Loucy (cell line): Measurements from ENCODE around the gene SNAPC1.

Experiments used
- H2AFZ ChIP-seq: fragments of 200-600 bp; sonication (generic); 2 replicates; pipeline ENCODE4 v1.6.0; 2016; ENCODE audit warnings: antibody characterized with exemption, mild to moderate bottlenecking, low read length, moderate library complexity
- H3F3A ChIP-seq: fragments of 200-600 bp; 2 replicates; pipeline ENCODE4 v1.6.0; 2016; ENCODE audit warnings: antibody characterized with exemption, low read depth, mild to moderate bottlenecking
- H3K27me3 ChIP-seq: fragments of 200-600 bp; sonication (generic); 2 replicates; pipeline ENCODE4 v1.6.1; 2014; ENCODE audit warnings: low read length, mild to moderate bottlenecking; ENCODE audit not compliant: insufficient read depth, poor library complexity, severe bottlenecking
- H3K36me3 ChIP-seq: fragments of 200-600 bp; sonication (generic); 2 replicates; pipeline ENCODE4 v1.6.1; 2016; ENCODE audit warnings: low read length; ENCODE audit not compliant: insufficient read depth
- H3K4me1 ChIP-seq: fragments of 200-600 bp; sonication (generic); 2 replicates; pipeline ENCODE4 v1.5.1; 2014; ENCODE audit warnings: low read length, mild to moderate bottlenecking; ENCODE audit not compliant: insufficient read depth, poor library complexity, severe bottlenecking
- H3K4me2 ChIP-seq: fragments of 200-600 bp; sonication (generic); 2 replicates; pipeline ENCODE4 v1.6.0; 2014; ENCODE audit warnings: antibody characterized with exemption, low read length, low read depth, mild to moderate bottlenecking; ENCODE audit not compliant: poor library complexity, severe bottlenecking
- H3K4me3 ChIP-seq: fragments of 200-600 bp; sonication (generic); 2 replicates; pipeline ENCODE4 v1.5.1; 2014; ENCODE audit warnings: low read length, mild to moderate bottlenecking, mixed read lengths; ENCODE audit not compliant: poor library complexity, severe bottlenecking
- H3K79me2 ChIP-seq: fragments of 200-600 bp; sonication (generic); 2 replicates; pipeline ENCODE4 v1.6.1; 2014; ENCODE audit warnings: low read length; ENCODE audit not compliant: insufficient read depth
- H3K9ac ChIP-seq: fragments of 200-600 bp; sonication (generic); 2 replicates; pipeline ENCODE4 v1.6.0; 2014; ENCODE audit warnings: mild to moderate bottlenecking, low read depth, low read length, moderate library complexity; ENCODE audit not compliant: poor library complexity, severe bottlenecking
- H3K9me2 ChIP-seq: fragments of 200-600 bp; sonication (generic); replicated peaks from 2 replicates; pipeline ENCODE4 v1.6.1; 2016; ENCODE audit warnings: low read depth, low read length, mixed read lengths
- H3K9me3 ChIP-seq: fragments of 200-600 bp; sonication (generic); 2 replicates; pipeline ENCODE4 v1.6.1; 2014; ENCODE audit warnings: mild to moderate bottlenecking, antibody characterized with exemption, low read length, low read depth; ENCODE audit not compliant: insufficient read depth
- H4K20me1 ChIP-seq: fragments of 200-600 bp; sonication (generic); 2 replicates; pipeline ENCODE4 v1.6.0; 2014; ENCODE audit warnings: antibody characterized with exemption, low read length, mild to moderate bottlenecking; ENCODE audit not compliant: insufficient read depth, poor library complexity, severe bottlenecking
- CTCF ChIP-seq: fragments of 200-600 bp; sonication (generic); conservative IDR thresholded peaks from 2 replicates; pipeline ENCODE4 v1.5.1; 2014; ENCODE audit warnings: mild to moderate bottlenecking, antibody characterized with exemption, low read length
- EZH2phosphoT487 ChIP-seq: fragments of 200-600 bp; IDR thresholded peaks from 2 replicates; pipeline ENCODE4 v1.6.1; 2018; ENCODE audit warnings: antibody characterized with exemption, mild to moderate bottlenecking, moderate library complexity, borderline replicate concordance

SNAPC1 gene

DNA sequence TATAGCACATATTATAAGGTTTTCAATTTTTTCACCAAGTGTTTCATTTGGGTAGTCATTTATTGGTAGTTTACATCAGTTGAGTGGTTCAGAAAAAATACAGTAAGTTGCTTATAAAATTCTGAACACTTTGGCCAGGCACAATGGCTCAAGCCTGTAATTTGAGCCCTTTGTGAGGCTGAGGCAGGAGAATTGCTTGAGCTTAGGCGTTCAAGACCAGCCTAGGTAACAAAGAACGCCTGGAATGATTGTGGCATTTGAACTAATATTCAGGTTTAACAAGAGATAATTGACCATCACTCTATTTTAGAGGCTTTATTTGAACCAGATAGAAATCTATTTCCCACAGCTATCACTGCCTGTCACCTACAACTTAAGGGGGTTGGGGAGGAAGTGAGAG is 44.2 kb upstream of the SNAPC1 start:
- peaks cover 93% of the 10 kb centered on the region for H4K20me1 ChIP-seq
- peak overlapping the region; percentile 86 for H3K4me2 ChIP-seq
- no peaks in the 10 kb centered on the region for H3K9me3 ChIP-seq
- H3F3A ChIP-seq = peaks cover 20% of the 10 kb centered on the region
- H3K79me2 ChIP-seq = peaks cover 95% of the 10 kb centered on the region
- H3K27me3 ChIP-seq = no peaks in the 10 kb centered on the region
- peaks cover 17% of the 10 kb centered on the region for H3K36me3 ChIP-seq
- no peaks in the 10 kb centered on the region for H3K9me2 ChIP-seq
- no peak overlapping the region for H3K9ac ChIP-seq
- H3K4me1 ChIP-seq = peaks cover 75% of the 10 kb centered on the region
- H3K4me3 ChIP-seq = peak overlapping the region; percentile 66
- no peak overlapping the region for H2AFZ ChIP-seq
- TF ChIP-seq CTCF = no peak
- TF ChIP-seq EZH2phosphoT487 = no peak

GRCh38 chr14:61719344-61720293 is 42.6 kb upstream of the SNAPC1 start:
- peaks cover 63% of the 10 kb centered on the region for H3K4me1 ChIP-seq
- TF ChIP-seq EZH2phosphoT487 (no peak), CTCF (no peak)
- peak overlapping the region; percentile 86 for H3K4me2 ChIP-seq
- peaks cover 92% of the 10 kb centered on the region for H3K79me2 ChIP-seq
- no peaks in the 10 kb centered on the region for H3K9me3 ChIP-seq
- H4K20me1 ChIP-seq = peaks cover 86% of the 10 kb centered on the region
- H3K9ac ChIP-seq = peak overlapping the region; percentile 44
- H3F3A ChIP-seq = peaks cover 20% of the 10 kb centered on the region
- peak overlapping the region; percentile 66 for H3K4me3 ChIP-seq
- peaks cover 32% of the 10 kb centered on the region for H3K36me3 ChIP-seq
- H2AFZ ChIP-seq = no peak overlapping the region
- H3K9me2 ChIP-seq = no peaks in the 10 kb centered on the region
- H3K27me3 ChIP-seq = no peaks in the 10 kb centered on the region

- Histone ChIP-seq H3K4me3 (peak overlapping the region; percentile 66), H3F3A (peaks cover 20% of the 10 kb centered on the region), H3K4me2 (peak overlapping the region; percentile 86), H3K9ac (peak overlapping the region; percentile 44), H2AFZ (no peak overlapping the region), H3K9me2 (no peaks in the 10 kb centered on the region), H3K9me3 (no peaks in the 10 kb centered on the region), H3K4me1 (peaks cover 60% of the 10 kb centered on the region), H3K27me3 (no peaks in the 10 kb centered on the region), H3K36me3 (peaks cover 38% of the 10 kb centered on the region), H4K20me1 (peaks cover 85% of the 10 kb centered on the region), H3K79me2 (peaks cover 92% of the 10 kb centered on the region)
- TF ChIP-seq EZH2phosphoT487 = no peak
- TF ChIP-seq CTCF = no peak
Measured at GRCh38 chr14:61720294-61720661, 41.9 kb upstream of the SNAPC1 start.
